Activated naive CD8-positive, alpha-beta T cell treated with anti-CD3 and anti-CD28 coated beads for 36 hours (primary cell): Measurements from ENCODE around the gene VSTM4. TPM values are rescaled to one million over a fixed set of nuclear protein-coding genes. Genes with fewer than 3 reads are reported as not detected.

ENCODE experiments used
- DNase-seq: peaks from one replicate; pipeline ENCODE4 v3.0.0; 2021
- H3K27ac Mint-ChIP-seq: one replicate; pipeline ENCODE4 v1.8.0; 2022; ENCODE audit warnings: mild to moderate bottlenecking, moderate library complexity, mixed read lengths
- H3K27me3 Mint-ChIP-seq: one replicate; pipeline ENCODE4 v1.8.0; 2022; ENCODE audit warnings: mild to moderate bottlenecking, mixed read lengths
- H3K36me3 Mint-ChIP-seq: one replicate; pipeline ENCODE4 v1.8.0; 2021; ENCODE audit warnings: mild to moderate bottlenecking, mixed read lengths
- H3K4me1 Mint-ChIP-seq: one replicate; pipeline ENCODE4 v1.8.0; 2021; ENCODE audit warnings: mixed read lengths
- H3K4me3 Mint-ChIP-seq: one replicate; pipeline ENCODE4 v1.8.0; 2022; ENCODE audit warnings: mild to moderate bottlenecking, moderate library complexity, mixed read lengths
- H3K9me3 Mint-ChIP-seq: one replicate; pipeline ENCODE4 v1.8.0; 2022; ENCODE audit warnings: mixed read lengths
- total RNA-seq, 2 experiments: library from RNA; stranded (reverse); gene quantifications; one replicate each; pipeline ENCODE4 v1.2.3, GENCODE V29; 2021

The VSTM4 gene
- total RNA-seq, 2 experiments from 2014 or later = not detected

DNA sequence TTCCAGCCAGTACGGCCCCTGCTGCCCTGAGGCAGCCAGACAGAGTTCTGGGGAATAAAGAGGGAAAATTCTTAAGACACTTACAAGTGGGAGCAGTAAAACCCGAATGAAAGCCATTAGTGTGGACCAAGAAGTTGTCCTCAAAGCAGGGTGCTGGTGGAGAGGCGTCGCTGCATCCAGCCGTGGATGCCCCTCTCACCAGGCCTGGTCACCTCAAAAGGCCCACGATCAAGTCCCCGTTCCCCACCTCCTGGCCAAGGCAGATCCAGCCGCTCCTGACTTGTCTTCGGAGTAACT lies 656 bp downstream of the VSTM4 start:
- peaks cover 32% of the 10 kb centered on the region for H3K27me3 Mint-ChIP-seq
- no peaks in the 10 kb centered on the region for H3K36me3 Mint-ChIP-seq
- no peak overlapping the region for H3K27ac Mint-ChIP-seq

DNA sequence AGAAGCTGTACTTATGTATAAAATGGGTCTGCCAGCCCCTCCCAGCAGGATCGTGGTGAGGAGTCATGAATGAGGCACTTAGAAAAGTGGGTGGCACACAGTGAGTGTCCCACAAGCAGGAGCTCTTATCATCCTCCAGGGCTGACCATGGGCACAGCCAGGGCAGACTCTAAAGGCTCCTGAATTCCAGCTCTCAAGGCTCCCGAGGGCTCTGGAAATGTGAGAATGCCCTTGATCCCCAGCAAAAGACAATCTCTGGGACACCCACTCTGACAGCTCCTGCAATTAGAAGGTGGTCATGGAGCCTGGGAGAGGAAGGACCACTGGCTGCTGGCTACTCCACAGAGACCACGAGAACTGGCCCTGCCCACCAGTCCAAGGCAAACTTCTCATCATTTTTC lies 1.6 kb downstream of the VSTM4 start:
- no peak for DNase-seq
- Mint-ChIP-seq H3K27me3 (peaks cover 32% of the 10 kb centered on the region), H3K9me3 (no peaks in the 10 kb centered on the region), H3K27ac (no peak overlapping the region), H3K36me3 (no peaks in the 10 kb centered on the region), H3K4me1 (peaks cover 3% of the 10 kb centered on the region), H3K4me3 (no peak overlapping the region)

More for the DNA sequence above, 656 bp downstream of the VSTM4 start:
- peaks cover 3% of the 10 kb centered on the region for H3K4me1 Mint-ChIP-seq
- H3K4me3 Mint-ChIP-seq = no peak overlapping the region
- DNase-seq = no peak
- no peaks in the 10 kb centered on the region for H3K9me3 Mint-ChIP-seq

DNA sequence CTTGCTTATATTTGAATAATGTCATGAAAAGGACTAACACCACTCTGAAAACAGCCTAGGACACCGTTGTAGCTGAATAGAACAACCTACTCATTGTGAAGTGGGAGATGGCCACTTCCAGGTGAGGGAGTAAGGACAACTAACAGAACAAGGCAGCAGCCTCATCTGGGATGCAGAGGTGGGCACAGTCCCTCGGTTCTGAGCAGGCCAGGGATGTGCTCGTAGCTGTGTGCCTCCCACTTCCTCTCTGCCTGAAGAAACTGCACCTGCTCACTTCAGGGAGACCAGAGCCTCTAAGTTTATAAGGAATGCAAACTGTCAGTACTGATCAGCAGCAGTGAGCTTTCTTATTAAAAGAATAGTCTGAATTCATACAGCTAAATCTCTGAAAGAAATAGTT lies 2.5 kb downstream of the VSTM4 start:
- H3K9me3 Mint-ChIP-seq = no peaks in the 10 kb centered on the region
- peaks cover 3% of the 10 kb centered on the region for H3K4me1 Mint-ChIP-seq
- H3K27ac Mint-ChIP-seq = no peak overlapping the region
- H3K4me3 Mint-ChIP-seq = no peak overlapping the region
- DNase-seq = no peak
- H3K27me3 Mint-ChIP-seq = peaks cover 32% of the 10 kb centered on the region
- H3K36me3 Mint-ChIP-seq = no peaks in the 10 kb centered on the region

DNA sequence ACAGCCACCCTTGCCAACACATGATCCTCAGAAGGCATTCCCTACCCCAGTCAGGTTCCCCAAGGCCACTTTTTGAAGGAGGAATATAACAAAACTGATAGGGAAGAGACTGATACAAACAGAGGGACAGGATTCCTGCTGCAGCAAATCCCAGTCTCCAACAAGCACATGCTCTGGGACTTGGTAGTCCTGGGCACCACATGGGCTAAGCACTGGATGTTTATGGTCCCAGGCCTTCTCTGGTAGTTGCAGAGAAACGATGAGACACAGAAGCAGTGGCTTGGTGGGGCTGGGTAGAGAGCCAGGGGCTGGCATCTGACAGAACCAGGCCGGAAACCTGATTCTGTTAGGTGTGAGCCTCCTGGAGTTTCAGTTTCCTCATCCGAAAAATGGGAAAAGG lies 3.2 kb downstream of the VSTM4 start:
- no peak for DNase-seq
- no peak overlapping the region for H3K27ac Mint-ChIP-seq
- H3K9me3 Mint-ChIP-seq = no peaks in the 10 kb centered on the region
- no peak overlapping the region for H3K4me3 Mint-ChIP-seq
- H3K36me3 Mint-ChIP-seq = no peaks in the 10 kb centered on the region
- H3K4me1 Mint-ChIP-seq = peaks cover 3% of the 10 kb centered on the region
- peaks cover 32% of the 10 kb centered on the region for H3K27me3 Mint-ChIP-seq

DNA sequence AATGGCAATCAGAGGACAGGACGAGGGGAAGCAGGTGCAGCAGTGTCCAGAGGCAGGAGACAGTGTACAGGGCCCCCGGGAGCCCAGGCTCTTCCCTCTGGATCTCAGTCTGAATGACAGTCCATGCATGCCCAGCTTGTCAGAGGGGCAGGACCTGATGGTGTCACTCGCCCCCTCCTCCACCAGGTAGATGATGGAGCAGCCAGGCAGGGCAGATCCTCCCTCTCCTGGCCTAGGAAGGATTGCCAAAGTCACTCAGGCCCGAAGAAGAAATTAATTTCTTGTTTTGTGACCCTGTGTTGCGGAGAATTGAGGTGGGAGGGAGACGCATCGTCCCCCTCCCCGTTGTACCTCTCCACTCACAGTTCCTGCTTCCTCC lies 4.0 kb downstream of the VSTM4 start:
- no peak for DNase-seq
- Mint-ChIP-seq H3K27me3 (peaks cover 27% of the 10 kb centered on the region), H3K4me1 (peaks cover 3% of the 10 kb centered on the region), H3K9me3 (no peaks in the 10 kb centered on the region), H3K36me3 (no peaks in the 10 kb centered on the region), H3K27ac (no peak overlapping the region), H3K4me3 (no peak overlapping the region)

DNA sequence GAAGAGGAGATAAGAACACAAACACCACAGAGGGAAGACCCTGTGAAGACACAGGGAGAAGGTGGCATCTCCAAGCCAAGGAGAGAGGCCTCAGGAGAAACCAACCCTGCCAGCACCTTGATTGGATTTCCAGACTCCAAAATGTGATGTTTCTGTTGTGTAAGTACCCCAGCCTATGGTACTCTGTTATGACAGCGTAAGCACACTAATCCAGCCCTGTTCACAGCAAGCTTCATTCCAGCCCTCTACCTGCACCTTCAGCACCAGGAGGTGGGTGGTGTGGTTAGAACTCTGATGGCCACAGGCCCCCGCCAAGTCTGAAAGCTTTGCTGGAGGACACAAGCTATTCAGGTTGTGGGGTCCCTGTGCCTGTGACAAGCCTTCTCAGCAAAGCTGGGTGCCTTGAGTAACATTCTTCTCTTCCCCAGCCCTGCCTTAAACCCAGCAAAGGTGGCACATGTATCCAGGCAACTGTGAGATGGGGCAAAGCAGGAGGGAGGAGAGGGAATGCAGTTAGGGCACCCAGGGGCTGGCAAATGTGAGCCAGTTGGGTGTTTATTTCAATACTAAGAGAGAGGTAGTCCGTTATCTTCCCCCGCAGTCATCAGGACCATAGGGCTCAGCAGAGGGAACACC lies 4.5 kb downstream of the VSTM4 start:
- Mint-ChIP-seq H3K4me1 (no peaks in the 10 kb centered on the region), H3K27ac (no peak overlapping the region), H3K4me3 (no peak overlapping the region), H3K27me3 (peaks cover 23% of the 10 kb centered on the region), H3K36me3 (no peaks in the 10 kb centered on the region), H3K9me3 (no peaks in the 10 kb centered on the region)
- DNase-seq = no peak

DNA sequence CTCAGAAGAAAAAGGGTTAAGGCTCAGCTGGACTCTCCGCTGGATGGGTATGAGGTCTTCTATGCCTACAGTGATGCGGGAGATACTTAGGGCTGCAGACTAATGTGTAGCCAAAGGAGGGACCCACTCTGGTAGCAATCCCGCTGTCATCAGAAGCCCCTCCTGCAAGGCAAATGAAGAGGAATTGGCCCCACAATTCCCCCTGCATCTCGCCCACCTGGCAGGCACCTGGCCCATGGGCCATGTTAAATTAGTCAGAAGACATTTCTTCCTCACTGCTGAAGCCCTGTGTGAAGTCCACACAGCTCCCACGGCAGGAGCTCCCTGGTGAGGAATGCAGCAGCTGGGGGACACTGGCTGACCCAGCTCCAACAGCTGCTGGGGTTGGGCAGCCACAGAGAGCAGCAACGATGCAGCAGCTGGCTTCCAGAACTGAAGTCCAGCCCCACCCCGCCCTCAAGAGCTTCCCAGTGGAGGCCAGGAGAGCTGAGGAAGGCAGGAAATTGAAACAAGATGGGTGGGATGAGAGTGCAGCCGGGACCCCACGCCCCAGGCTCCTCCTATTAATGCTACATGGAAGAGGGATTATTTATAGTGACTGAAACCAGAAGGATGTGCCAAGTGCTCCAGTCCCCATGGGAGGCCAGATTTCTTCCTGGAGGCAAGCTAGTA lies 5.5 kb downstream of the VSTM4 start:
- Mint-ChIP-seq H3K27ac (no peak overlapping the region), H3K36me3 (no peaks in the 10 kb centered on the region), H3K9me3 (no peaks in the 10 kb centered on the region), H3K4me1 (no peaks in the 10 kb centered on the region), H3K27me3 (peaks cover 23% of the 10 kb centered on the region), H3K4me3 (no peak overlapping the region)
- DNase-seq = no peak

DNA sequence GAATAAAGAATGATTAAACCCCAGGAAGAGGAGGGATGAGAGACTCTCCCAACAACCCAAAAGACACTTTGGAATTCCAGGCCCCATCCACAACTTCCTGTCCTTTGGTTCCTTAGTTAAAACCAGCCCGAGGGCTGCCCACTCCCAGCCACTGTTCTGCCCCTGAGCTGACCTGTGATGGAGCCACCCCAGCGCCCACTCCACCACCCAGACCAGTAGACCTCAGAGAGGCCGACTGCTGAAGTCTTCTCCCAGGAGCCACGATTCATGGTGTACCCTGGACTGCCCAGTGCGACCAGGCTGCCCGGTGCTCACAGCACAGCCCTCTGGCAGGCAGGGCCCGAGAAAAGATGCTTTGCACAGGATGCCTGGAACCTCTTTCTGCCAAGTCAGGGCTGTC lies 6.7 kb downstream of the VSTM4 start:
- Mint-ChIP-seq H3K27me3 (peaks cover 14% of the 10 kb centered on the region), H3K9me3 (no peaks in the 10 kb centered on the region), H3K36me3 (no peaks in the 10 kb centered on the region), H3K4me1 (no peaks in the 10 kb centered on the region), H3K4me3 (no peak overlapping the region), H3K27ac (no peak overlapping the region)
- no peak for DNase-seq

DNA sequence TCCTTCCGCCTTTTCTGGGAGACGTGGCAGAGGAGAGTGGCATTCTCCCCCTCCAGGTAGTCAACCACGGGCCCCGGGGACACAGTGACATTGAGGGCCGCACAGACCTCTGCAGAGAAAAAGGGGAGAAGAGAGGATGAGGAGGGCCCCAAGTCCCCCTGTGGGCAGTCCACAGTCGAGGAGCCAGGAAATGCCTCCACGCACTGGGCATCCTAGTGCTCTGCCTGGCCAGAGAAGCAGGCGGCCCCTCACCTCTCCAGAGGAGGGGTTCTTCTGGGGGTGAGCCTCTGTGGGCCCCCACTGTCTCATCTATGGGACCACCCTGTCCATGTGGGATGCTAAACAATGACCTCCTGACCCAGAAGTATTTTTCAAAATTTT lies 7.4 kb downstream of the VSTM4 start:
- no peak overlapping the region for H3K27ac Mint-ChIP-seq
- no peaks in the 10 kb centered on the region for H3K9me3 Mint-ChIP-seq
- H3K36me3 Mint-ChIP-seq = no peaks in the 10 kb centered on the region
- no peaks in the 10 kb centered on the region for H3K4me1 Mint-ChIP-seq
- H3K27me3 Mint-ChIP-seq = peaks cover 10% of the 10 kb centered on the region
- H3K4me3 Mint-ChIP-seq = no peak overlapping the region
- no peak for DNase-seq

DNA sequence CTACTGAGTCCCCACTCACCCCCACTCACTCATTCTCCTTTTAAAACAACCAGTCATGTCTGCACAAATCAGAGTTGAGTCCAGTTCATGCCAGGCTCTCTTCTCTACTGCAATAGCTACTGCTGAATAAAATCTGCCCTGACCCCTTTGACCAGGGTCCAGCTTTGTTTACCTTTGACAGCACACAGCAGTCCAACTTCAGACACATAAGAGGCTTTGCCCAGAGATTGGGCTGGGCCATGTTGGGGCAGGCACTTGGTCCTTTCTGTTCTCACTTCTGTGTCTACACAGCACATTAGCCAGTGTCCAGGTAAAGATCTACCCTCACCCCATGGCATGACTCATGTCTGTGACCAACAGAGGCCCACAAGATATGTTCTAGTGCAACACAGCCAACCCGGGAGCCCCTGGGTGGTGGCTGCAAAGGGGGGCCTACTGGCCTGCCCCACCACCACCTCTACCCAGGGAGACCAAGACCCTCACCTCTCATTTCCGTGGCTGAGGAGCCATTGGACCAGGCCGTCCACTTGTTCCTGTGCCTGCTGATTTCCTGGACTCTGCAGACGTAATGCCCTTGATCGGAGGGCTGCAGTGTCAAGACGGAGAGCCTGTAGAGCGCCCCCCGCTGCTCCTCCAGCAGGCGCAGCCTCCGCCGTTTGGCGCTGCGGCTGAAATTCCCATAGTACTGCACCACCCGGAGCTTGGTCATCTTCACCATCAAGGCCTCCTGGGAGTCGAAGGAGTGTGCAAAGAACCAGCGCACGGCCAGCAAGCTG lies 8.0 kb downstream of the VSTM4 start:
- Mint-ChIP-seq H3K4me1 (no peaks in the 10 kb centered on the region), H3K36me3 (no peaks in the 10 kb centered on the region), H3K9me3 (no peaks in the 10 kb centered on the region), H3K27me3 (peaks cover 7% of the 10 kb centered on the region), H3K27ac (no peak overlapping the region), H3K4me3 (no peak overlapping the region)
- DNase-seq = no peak

DNA sequence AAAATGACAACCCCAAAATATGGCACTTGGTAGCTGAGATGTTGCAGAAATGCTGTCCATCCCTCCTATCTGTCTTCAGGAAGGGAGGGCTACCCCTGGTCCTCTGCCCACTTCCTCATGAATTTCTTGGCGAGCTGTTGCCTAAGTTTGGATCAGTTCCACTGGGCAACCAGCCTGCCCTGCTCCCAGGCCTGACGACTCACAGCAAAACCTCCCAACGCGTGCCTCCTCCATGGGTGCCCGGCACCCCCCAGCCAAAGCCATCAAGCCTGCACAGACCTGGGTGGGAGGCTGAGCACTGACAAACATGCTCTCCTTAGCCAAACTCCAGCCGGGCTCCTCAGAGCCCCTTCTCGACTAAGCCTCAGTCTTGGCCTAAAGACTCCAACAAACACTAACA lies 8.9 kb downstream of the VSTM4 start:
- no peak overlapping the region for H3K4me3 Mint-ChIP-seq
- H3K27ac Mint-ChIP-seq = no peak overlapping the region
- H3K27me3 Mint-ChIP-seq = peaks cover 5% of the 10 kb centered on the region
- H3K36me3 Mint-ChIP-seq = no peaks in the 10 kb centered on the region
- H3K9me3 Mint-ChIP-seq = no peaks in the 10 kb centered on the region
- no peak for DNase-seq
- H3K4me1 Mint-ChIP-seq = no peaks in the 10 kb centered on the region

DNA sequence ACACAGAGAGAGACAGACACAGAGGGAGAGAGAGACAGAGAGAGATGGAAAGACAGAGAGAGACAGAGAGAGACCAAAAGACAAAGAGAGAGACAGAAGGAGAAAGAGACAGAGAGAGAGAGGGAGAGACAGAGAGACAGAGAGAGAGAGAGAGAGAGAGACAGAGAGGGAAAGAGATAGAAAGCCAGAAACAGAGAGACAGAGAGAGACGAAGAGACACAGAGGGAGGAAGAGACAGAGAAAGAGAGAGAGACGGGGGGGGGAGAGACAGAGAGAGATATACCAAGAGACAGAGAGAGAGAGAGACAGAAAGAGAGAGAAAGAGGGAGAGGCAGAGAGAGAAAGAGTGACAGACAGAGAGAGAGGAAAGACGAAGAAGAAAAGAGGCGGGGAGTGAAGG lies 10.2 kb downstream of the VSTM4 start:
- Mint-ChIP-seq H3K27ac (no peak overlapping the region), H3K4me3 (no peak overlapping the region), H3K36me3 (no peaks in the 10 kb centered on the region), H3K27me3 (peaks cover 5% of the 10 kb centered on the region), H3K9me3 (no peaks in the 10 kb centered on the region), H3K4me1 (no peaks in the 10 kb centered on the region)
- DNase-seq = no peak

DNA sequence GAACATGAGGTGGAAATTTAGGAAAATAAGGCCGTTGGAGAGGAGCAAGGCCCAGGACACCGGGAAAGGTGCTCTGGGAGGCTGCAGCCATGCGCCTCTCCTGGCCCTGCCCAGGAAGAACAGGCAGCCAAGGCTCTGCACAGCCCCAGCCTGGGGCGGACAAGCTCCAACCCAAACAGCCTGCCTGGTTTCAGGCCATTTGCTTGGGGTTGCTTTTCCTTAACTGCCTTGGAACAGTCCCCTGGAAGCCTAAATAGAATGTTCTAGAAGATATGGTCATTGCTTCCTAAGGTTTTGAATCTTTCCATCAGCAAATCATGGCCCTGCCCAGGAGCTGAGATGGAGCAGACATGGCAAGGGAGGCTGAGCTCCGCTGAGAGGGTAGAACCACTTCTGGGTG lies 11.0 kb downstream of the VSTM4 start:
- H3K27ac Mint-ChIP-seq = no peak overlapping the region
- H3K36me3 Mint-ChIP-seq = no peaks in the 10 kb centered on the region
- peaks cover 5% of the 10 kb centered on the region for H3K27me3 Mint-ChIP-seq
- H3K9me3 Mint-ChIP-seq = no peaks in the 10 kb centered on the region
- no peaks in the 10 kb centered on the region for H3K4me1 Mint-ChIP-seq
- no peak for DNase-seq
- H3K4me3 Mint-ChIP-seq = no peak overlapping the region

DNA sequence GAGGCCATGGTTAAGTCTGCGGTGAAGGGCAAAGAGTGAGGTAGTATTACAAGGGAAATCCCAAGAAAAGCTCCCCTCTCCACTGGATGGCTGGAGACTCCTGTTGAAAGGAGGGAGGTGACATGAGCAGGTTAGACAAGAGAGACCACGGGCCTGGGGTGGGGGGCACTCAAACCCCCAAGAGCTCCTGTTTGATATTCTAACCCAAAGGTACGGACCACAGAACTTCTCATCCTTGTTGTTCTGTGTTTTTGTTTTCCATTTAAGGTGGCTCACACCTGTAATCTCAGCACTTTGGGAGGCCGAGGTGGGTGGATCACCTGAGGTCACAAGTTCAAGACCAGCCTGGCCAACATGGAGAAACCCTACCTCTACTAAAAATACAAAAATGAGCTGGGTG lies 11.6 kb downstream of the VSTM4 start:
- Mint-ChIP-seq H3K4me1 (no peaks in the 10 kb centered on the region), H3K36me3 (no peaks in the 10 kb centered on the region), H3K27me3 (peaks cover 5% of the 10 kb centered on the region), H3K27ac (no peak overlapping the region), H3K4me3 (no peak overlapping the region), H3K9me3 (no peaks in the 10 kb centered on the region)
- DNase-seq = no peak

DNA sequence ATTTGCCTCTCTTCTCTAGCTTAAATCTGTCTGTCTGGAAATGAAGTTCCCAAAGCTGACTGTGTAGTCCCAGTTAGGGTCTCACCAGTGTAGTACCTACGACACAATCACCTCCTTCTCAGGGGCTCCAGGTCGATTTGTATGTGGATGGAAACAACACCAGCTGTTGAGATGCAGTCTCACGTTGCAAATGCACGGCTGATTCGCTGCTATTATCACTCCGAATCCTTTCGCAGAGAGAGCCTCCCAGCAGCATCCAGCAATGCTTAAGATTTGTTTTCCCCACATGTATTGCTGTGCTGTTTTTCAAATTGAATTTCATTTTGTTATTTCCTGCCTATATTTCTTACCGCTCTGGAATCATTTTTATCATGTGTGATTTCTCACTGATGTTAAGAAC lies 16.3 kb downstream of the VSTM4 start:
- peaks cover 7% of the 10 kb centered on the region for H3K27me3 Mint-ChIP-seq
- no peaks in the 10 kb centered on the region for H3K4me1 Mint-ChIP-seq
- DNase-seq = no peak
- H3K27ac Mint-ChIP-seq = no peak overlapping the region
- no peaks in the 10 kb centered on the region for H3K9me3 Mint-ChIP-seq
- H3K36me3 Mint-ChIP-seq = no peaks in the 10 kb centered on the region
- no peak overlapping the region for H3K4me3 Mint-ChIP-seq

DNA sequence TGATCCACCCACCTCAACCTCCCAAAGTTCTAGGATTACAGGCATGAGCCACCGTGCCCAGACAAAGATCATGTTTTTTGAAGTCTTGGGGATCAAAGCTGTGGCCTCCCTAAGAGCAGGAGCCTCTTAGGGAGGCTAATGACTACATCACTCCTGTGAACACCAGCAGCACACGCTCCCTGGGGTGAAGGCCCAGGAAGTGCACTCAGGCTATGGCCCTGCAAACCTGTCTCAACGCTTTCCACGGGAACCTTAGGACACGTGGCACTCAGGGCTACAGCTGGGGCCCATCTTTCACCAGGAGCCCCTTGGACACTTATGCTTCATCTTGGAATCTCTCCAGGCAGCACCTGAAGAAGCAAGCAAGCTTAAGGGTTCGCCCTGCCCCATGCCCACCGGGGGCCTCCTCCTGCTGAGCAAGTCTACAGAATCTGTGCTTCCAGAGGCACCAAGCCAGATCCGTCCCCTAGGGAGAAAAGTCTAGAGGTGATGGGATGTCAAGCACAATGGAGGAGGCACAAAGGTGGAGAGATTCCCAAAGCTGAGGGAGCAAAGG lies 18.4 kb downstream of the VSTM4 start:
- H3K36me3 Mint-ChIP-seq = no peaks in the 10 kb centered on the region
- H3K9me3 Mint-ChIP-seq = no peaks in the 10 kb centered on the region

More for the DNA sequence above, 18.4 kb downstream of the VSTM4 start:
- Mint-ChIP-seq H3K4me3 (no peak overlapping the region), H3K27ac (no peak overlapping the region), H3K27me3 (peaks cover 11% of the 10 kb centered on the region), H3K4me1 (no peaks in the 10 kb centered on the region)
- no peak for DNase-seq
